ENCODE data around the gene TNFRSF1A.

DNA sequence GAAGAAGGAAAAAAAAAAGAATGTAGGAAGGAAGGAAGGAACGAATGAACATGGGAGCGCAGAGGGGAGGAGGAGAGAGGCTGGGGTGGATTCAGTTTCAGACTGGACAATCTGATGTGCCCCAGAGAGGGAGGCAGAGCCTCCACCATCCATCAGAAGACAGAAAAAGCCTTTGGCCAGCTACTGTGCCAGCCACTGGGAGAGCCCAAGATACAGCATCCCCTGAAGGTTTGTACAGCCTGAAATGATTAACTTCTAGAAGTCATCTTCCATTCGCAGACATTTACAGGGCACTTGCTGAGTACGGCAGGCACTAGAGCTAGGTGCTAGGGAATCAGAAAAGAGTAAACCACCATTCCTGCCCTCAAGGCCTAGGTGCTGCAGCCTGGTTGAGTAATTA, 22.4 kb downstream of the TNFRSF1A start:
- TF ChIP-seq, protein P1, sequence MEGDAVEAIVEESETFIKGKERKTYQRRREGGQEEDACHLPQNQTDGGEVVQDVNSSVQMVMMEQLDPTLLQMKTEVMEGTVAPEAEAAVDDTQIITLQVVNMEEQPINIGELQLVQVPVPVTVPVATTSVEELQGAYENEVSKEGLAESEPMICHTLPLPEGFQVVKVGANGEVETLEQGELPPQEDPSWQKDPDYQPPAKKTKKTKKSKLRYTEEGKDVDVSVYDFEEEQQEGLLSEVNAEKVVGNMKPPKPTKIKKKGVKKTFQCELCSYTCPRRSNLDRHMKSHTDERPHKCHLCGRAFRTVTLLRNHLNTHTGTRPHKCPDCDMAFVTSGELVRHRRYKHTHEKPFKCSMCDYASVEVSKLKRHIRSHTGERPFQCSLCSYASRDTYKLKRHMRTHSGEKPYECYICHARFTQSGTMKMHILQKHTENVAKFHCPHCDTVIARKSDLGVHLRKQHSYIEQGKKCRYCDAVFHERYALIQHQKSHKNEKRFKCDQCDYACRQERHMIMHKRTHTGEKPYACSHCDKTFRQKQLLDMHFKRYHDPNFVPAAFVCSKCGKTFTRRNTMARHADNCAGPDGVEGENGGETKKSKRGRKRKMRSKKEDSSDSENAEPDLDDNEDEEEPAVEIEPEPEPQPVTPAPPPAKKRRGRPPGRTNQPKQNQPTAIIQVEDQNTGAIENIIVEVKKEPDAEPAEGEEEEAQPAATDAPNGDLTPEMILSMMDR (IDR thresholded peaks at IDR 0.05), result no peak
- no peak for TF ChIP-seq EZH2phosphoT487 (IDR thresholded peaks at IDR 0.05)

All from neural progenitor cell (in vitro differentiated cells).